Measurements from ENCODE around the gene ANKRD37. TPM values are rescaled to one million over a fixed set of nuclear protein-coding genes. Genes with fewer than 3 reads are reported as not detected.
A peak's percentile ranks its signal among the peaks of the same experiment; 100 is the strongest.

The ANKRD37 gene
- total RNA-seq, 1 donor from 2014 or later, result 4.2 TPM

- no peaks in the 10 kb centered on the region for H3K9me3 Mint-ChIP-seq (ENCODE audit: unreplicated experiment)
- H3K36me3 Mint-ChIP-seq (ENCODE audit: unreplicated experiment), result peaks cover 10% of the 10 kb centered on the region
- DNase-seq (ENCODE audit: extremely low spot score, unreplicated experiment), result peak; percentile 96
Measured at GRCh38 chr4:185425647-185426352, 29.2 kb downstream of the ANKRD37 start, which contains the start of gene UFSP2. UFSP2 (minus strand) TSS chr4:185425964; CDS start chr4:185425868, 96 bp downstream.

GRCh38 chr4:185426960-185427688 lies 30.5 kb downstream of the ANKRD37 start:
- H3K36me3 Mint-ChIP-seq (ENCODE audit: unreplicated experiment), result peaks cover 3% of the 10 kb centered on the region
- peak overlapping the region; percentile 100 for H3K27ac Mint-ChIP-seq (ENCODE audit: unreplicated experiment)
- TF ChIP-seq CTCF (IDR thresholded peaks at IDR 0.05), result no peak

More at GRCh38 chr4:185425647-185426352, 29.2 kb downstream of the ANKRD37 start, which contains the start of gene UFSP2:
- TF ChIP-seq CTCF (IDR thresholded peaks at IDR 0.05), result no peak
- Mint-ChIP-seq H3K4me3 (ENCODE audit: unreplicated experiment) (peak within 1 kb of the TSS; percentile 87), H3K27me3 (ENCODE audit: unreplicated experiment) (no peaks in the 10 kb centered on the region), H3K4me1 (ENCODE audit: unreplicated experiment) (peaks cover 30% of the 10 kb centered on the region), H3K27ac (ENCODE audit: unreplicated experiment) (peak within 1 kb of the TSS; percentile 100)

GRCh38 chr4:185429660-185430059 lies 33.0 kb downstream of the ANKRD37 start:
- no peak overlapping the region for H3K4me3 Mint-ChIP-seq (ENCODE audit: unreplicated experiment)
- H3K9me3 Mint-ChIP-seq (ENCODE audit: unreplicated experiment), result no peaks in the 10 kb centered on the region
- peaks cover 6% of the 10 kb centered on the region for H3K4me1 Mint-ChIP-seq (ENCODE audit: unreplicated experiment)
- TF ChIP-seq CTCF (IDR thresholded peaks at IDR 0.05), result no peak
- H3K27ac Mint-ChIP-seq (ENCODE audit: unreplicated experiment), result no peak overlapping the region
- no peaks in the 10 kb centered on the region for H3K27me3 Mint-ChIP-seq (ENCODE audit: unreplicated experiment)
- H3K36me3 Mint-ChIP-seq (ENCODE audit: unreplicated experiment), result no peaks in the 10 kb centered on the region
- DNase-seq (ENCODE audit: extremely low spot score, unreplicated experiment), result no peak

More at GRCh38 chr4:185426960-185427688, 30.5 kb downstream of the ANKRD37 start:
- H3K27me3 Mint-ChIP-seq (ENCODE audit: unreplicated experiment), result no peaks in the 10 kb centered on the region
- H3K4me3 Mint-ChIP-seq (ENCODE audit: unreplicated experiment), result peak overlapping the region; percentile 28
- DNase-seq (ENCODE audit: extremely low spot score, unreplicated experiment), result no peak
- peaks cover 23% of the 10 kb centered on the region for H3K4me1 Mint-ChIP-seq (ENCODE audit: unreplicated experiment)
- no peaks in the 10 kb centered on the region for H3K9me3 Mint-ChIP-seq (ENCODE audit: unreplicated experiment)

GRCh38 chr4:185435466-185435865 lies 38.8 kb downstream of the ANKRD37 start:
- H3K27ac Mint-ChIP-seq (ENCODE audit: unreplicated experiment), result no peak overlapping the region
- H3K4me1 Mint-ChIP-seq (ENCODE audit: unreplicated experiment), result no peaks in the 10 kb centered on the region

More at GRCh38 chr4:185435466-185435865, 38.8 kb downstream of the ANKRD37 start:
- no peaks in the 10 kb centered on the region for H3K9me3 Mint-ChIP-seq (ENCODE audit: unreplicated experiment)
- H3K36me3 Mint-ChIP-seq (ENCODE audit: unreplicated experiment), result no peaks in the 10 kb centered on the region
- no peak for TF ChIP-seq CTCF (IDR thresholded peaks at IDR 0.05)
- H3K27me3 Mint-ChIP-seq (ENCODE audit: unreplicated experiment), result no peaks in the 10 kb centered on the region
- no peak for DNase-seq (ENCODE audit: extremely low spot score, unreplicated experiment)
- H3K4me3 Mint-ChIP-seq (ENCODE audit: unreplicated experiment), result no peak overlapping the region
